ENCODE measurements around the gene PVRIG. TPM values are rescaled to one million over a fixed set of nuclear protein-coding genes. Genes with fewer than 3 reads are reported as not detected.
"Not testable (repeated sequence)": the region's sequence is repeated elsewhere in the genome, so short reads cannot be mapped to it uniquely, and the experiment has no call there.

The PVRIG gene
- polyA plus RNA-seq, 1 donor: 9.7 TPM

GRCh38 chr7:100195222-100195621 is 24.5 kb upstream of the PVRIG start:
- no peak for DNase-seq

- DNase-seq: not testable (repeated sequence)
These were observed 23.8 kb upstream of the PVRIG start for GRCh38 chr7:100195901-100196322.

GRCh38 chr7:100198266-100198665 is 21.5 kb upstream of the PVRIG start:
- no peak for DNase-seq

- no peak for DNase-seq
These were observed 19.1 kb upstream of the PVRIG start for GRCh38 chr7:100200693-100201092.

- no peak for DNase-seq
These were observed 15.3 kb upstream of the PVRIG start for GRCh38 chr7:100204454-100204853.

GRCh38 chr7:100208911-100209408 is 10.8 kb upstream of the PVRIG start:
- peak; percentile 68 for DNase-seq

- DNase-seq: no peak
These were observed 10.3 kb upstream of the PVRIG start for GRCh38 chr7:100209493-100209892.

GRCh38 chr7:100210805-100211204 is 8.9 kb upstream of the PVRIG start:
- no peak for DNase-seq

GRCh38 chr7:100211342-100211780 is 8.4 kb upstream of the PVRIG start:
- no peak for DNase-seq

- no peak for DNase-seq
These were observed 7.0 kb upstream of the PVRIG start for GRCh38 chr7:100212631-100213286.

- DNase-seq: no peak
These were observed 6.1 kb upstream of the PVRIG start for GRCh38 chr7:100213672-100214071.

- DNase-seq: not testable (repeated sequence)
These were observed 5.4 kb upstream of the PVRIG start for GRCh38 chr7:100214356-100214755.

GRCh38 chr7:100215895-100216294 is 3.9 kb upstream of the PVRIG start:
- DNase-seq: no peak

- not testable (repeated sequence) for DNase-seq
These were observed 1.8 kb upstream of the PVRIG start for GRCh38 chr7:100217934-100218333.

- no peak for DNase-seq
These were observed 445 bp upstream of the PVRIG start for GRCh38 chr7:100219271-100219737.

GRCh38 chr7:100220586-100221230 is 959 bp downstream of the PVRIG start:
- no peak for DNase-seq

GRCh38 chr7:100221231-100221718 is 1.5 kb downstream of the PVRIG start:
- DNase-seq: no peak

- DNase-seq: no peak
These were observed 2.2 kb downstream of the PVRIG start for GRCh38 chr7:100221767-100222444.

- DNase-seq: no peak
These were observed 2.8 kb downstream of the PVRIG start for GRCh38 chr7:100222445-100223132.

- DNase-seq: not testable (repeated sequence)
These were observed 3.7 kb downstream of the PVRIG start for GRCh38 chr7:100223376-100223927.

- DNase-seq: not testable (repeated sequence)
These were observed 5.1 kb downstream of the PVRIG start for GRCh38 chr7:100224891-100225290.

Measured in left kidney (tissue), 2 donors.